ENCODE measurements around the gene LRMDA. TPM values are rescaled to one million over a fixed set of nuclear protein-coding genes. Genes with fewer than 3 reads are reported as not detected.

Gene LRMDA
- total and polyA plus RNA-seq, 2 of the 8 experiments (the other 6 are each of a cell fraction or from before 2014, with no cell fraction given) = 0.86 to 2.8 TPM

DNA sequence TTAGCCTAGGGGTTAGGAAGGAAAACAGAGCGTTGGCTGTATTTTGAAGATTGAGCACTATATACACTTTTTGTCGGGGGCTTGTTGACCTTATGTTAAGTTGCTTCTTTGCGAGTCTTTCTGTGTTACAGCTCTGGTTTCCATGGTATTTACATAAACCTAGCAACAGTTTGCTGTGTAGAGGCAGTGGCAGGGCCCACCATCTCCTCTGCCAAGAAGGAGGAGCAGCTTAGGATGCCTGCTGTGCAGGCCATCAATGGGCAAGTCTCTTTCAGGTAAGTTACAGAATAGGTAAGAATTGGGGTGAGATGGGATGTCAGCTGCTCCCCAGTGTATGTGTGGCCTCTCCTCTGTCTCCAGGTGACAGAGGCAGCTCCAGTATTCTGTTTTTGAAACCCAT, 485.5 kb downstream of the LRMDA start (continued):
- TF ChIP-seq SIRT6 (IDR thresholded peaks at IDR 0.05; ENCODE audit: low read length) (no peak), KDM5A (IDR thresholded peaks at IDR 0.05; ENCODE audit: low read length) (no peak), HDAC2 (IDR thresholded peaks at IDR 0.05; ENCODE audit: borderline replicate concordance in 1 of 2, low read depth in 2 of 2, low read length in 2 of 2) (no peak), RNF2 (IDR thresholded peaks at IDR 0.05; ENCODE audit: borderline replicate concordance, low read depth, low read length, missing control alignments, poor library complexity, severe bottlenecking) (no peak), HDAC6 (IDR thresholded peaks at IDR 0.05; ENCODE audit: low read depth, low read length) (no peak)
